ENCODE measurements around the gene TMEM170B.

DNA sequence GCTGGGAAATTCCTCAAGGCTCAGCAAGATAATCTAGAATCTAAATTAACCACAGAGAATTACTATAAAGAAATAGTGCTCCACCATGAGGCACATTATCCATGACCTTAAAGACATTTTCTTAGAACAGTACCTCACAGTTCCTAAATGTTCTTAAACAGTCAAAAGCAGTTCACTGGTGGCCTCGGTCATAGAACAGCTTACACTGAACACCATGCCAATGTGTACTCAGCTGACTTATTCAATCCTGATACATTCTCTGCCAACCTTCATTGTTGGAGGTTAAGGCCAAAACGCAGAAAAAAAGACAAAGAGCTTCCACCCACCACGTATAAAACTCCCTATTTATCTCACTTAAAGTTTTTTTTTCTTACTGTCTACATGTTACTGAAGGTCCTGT lies 21.8 kb upstream of the TMEM170B start:
- TF ChIP-seq CTCF (IDR thresholded peaks at IDR 0.05) (no peak), EP300 (IDR thresholded peaks at IDR 0.05) (no peak)
